Body of pancreas (tissue), 4 donors: ENCODE data around the gene MYOG.

Experiments
- CTCF ChIP-seq, 7 experiments: fragments of 450-650 bp in 4 of 7; fragments of 200-600 bp in 3 of 7; sonication (generic) in 3 of 7; IDR thresholded peaks; one replicate each; pipeline ENCODE4 v1.5.1; 2016 to 2019; ENCODE audit warnings: antibody characterized with exemption in 7 of 7
- POLR2A ChIP-seq, 3 donors: fragments of 450-650 bp; IDR thresholded peaks; one replicate each; pipeline ENCODE4 v1.6.1; 2016; ENCODE audit warnings: antibody characterized with exemption in 3 of 3, mild to moderate bottlenecking in 2 of 3

- TF ChIP-seq CTCF (IDR thresholded peaks at IDR 0.05) = no peak
- TF ChIP-seq POLR2A (IDR thresholded peaks at IDR 0.05) = no peak
Observed at GRCh38 chr1:203072002-203072602, 13.7 kb downstream of the MYOG start.
